Suprapubic skin (tissue), 4 donors: ENCODE measurements around the gene HES1. TPM values are rescaled to one million over a fixed set of nuclear protein-coding genes. Genes with fewer than 3 reads are reported as not detected.
"Not testable (repeated sequence)": the region's sequence is repeated elsewhere in the genome, so short reads cannot be mapped to it uniquely, and the experiment has no call there.

Source experiments
- DNase-seq, 2 donors: peaks; one replicate each; pipeline ENCODE4 v3.0.0-alpha.2; 2019; ENCODE audit warnings: low spot score in 2 of 2
- H3K27ac ChIP-seq: fragments of 200-600 bp; sonication (generic); one replicate; pipeline ENCODE4 v1.5.1; 2019
- H3K27me3 ChIP-seq: fragments of 200-600 bp; sonication (generic); one replicate; pipeline ENCODE4 v1.5.1; 2019
- H3K36me3 ChIP-seq: fragments of 200-600 bp; sonication (generic); one replicate; pipeline ENCODE4 v1.5.1; 2019
- H3K4me1 ChIP-seq: fragments of 200-600 bp; sonication (generic); one replicate; pipeline ENCODE4 v1.5.1; 2019
- H3K4me3 ChIP-seq: fragments of 200-600 bp; sonication (generic); one replicate; pipeline ENCODE4 v1.5.1; 2019; ENCODE audit warnings: mild to moderate bottlenecking
- H3K9me3 ChIP-seq: fragments of 200-600 bp; sonication (generic); one replicate; pipeline ENCODE4 v1.5.1; 2019
- CTCF ChIP-seq, 2 donors: fragments of 200-600 bp in 1 of 2; fragments of 450-650 bp in 1 of 2; sonication (generic) in 1 of 2; IDR thresholded peaks; one replicate each; pipeline ENCODE4 v1.5.1; 2016 to 2019; ENCODE audit warnings: antibody characterized with exemption in 2 of 2, mild to moderate bottlenecking in 1 of 2, moderate library complexity in 1 of 2
- EP300 ChIP-seq: sonication (generic); formaldehyde crosslinking; IDR thresholded peaks from one replicate; pipeline ENCODE4 v1.6.1; 2017; ENCODE audit warnings: antibody characterized with exemption
- POLR2A ChIP-seq, 2 donors: fragments of 450-650 bp; IDR thresholded peaks; one replicate each; pipeline ENCODE4 v1.6.1; 2017; ENCODE audit warnings: antibody characterized with exemption in 2 of 2, mild to moderate bottlenecking in 2 of 2, moderate library complexity in 2 of 2
- POLR2AphosphoS5 ChIP-seq, 3 donors: sonication (generic); formaldehyde crosslinking; IDR thresholded peaks; one replicate each; pipeline ENCODE4 v1.6.1; 2017; ENCODE audit warnings: antibody characterized with exemption in 3 of 3
- WGBS: methylation state at CpG from one replicate; pipeline ENCODE4 v1.1.5; 2018; 5-methylcytosine and 5-hydroxymethylcytosine counted together
- total RNA-seq, 4 donors: library from RNA; depleted of rRNA; stranded (reverse); fragments of >200 nt; gene quantifications; one replicate each; pipeline ENCODE4 v1.1.0, GENCODE V29; 2016

The HES1 gene
- total RNA-seq, 4 donors from 2014 or later: 128 to 206 (median 154) TPM

GRCh38 chr3:194089357-194090177 lies 46.4 kb upstream of the HES1 start:
- H3K27me3 ChIP-seq: no peaks in the 10 kb centered on the region
- TF ChIP-seq EP300: no peak
- TF ChIP-seq POLR2AphosphoS5 (IDR thresholded peaks at IDR 0.05): peak; percentile 75 to 98 (median 83)
- peak overlapping the region; percentile 78 for H3K27ac ChIP-seq
- 17% methylated on average over 11 of the region's 18 CpGs for WGBS
- no peak overlapping the region for H3K4me3 ChIP-seq
- no peaks in the 10 kb centered on the region for H3K9me3 ChIP-seq
- no peaks in the 10 kb centered on the region for H3K36me3 ChIP-seq
- DNase-seq: peak; percentile 92 to 94
- peaks cover 22% of the 10 kb centered on the region for H3K4me1 ChIP-seq

- peak overlapping the region; percentile 78 for H3K27ac ChIP-seq
- peak in 1 of 2 donors; percentile 26 for DNase-seq
- H3K36me3 ChIP-seq, H3K27me3 ChIP-seq, H3K9me3 ChIP-seq, H3K4me3 ChIP-seq: not testable (repeated sequence)
- peaks cover 25% of the 10 kb centered on the region for H3K4me1 ChIP-seq
- 93% methylated on average over 10 of the region's 10 CpGs for WGBS
These were observed 45.8 kb upstream of the HES1 start for GRCh38 chr3:194090178-194090555.

- Histone ChIP-seq H3K27me3 (no peaks in the 10 kb centered on the region), H3K36me3 (no peaks in the 10 kb centered on the region), H3K9me3 (no peaks in the 10 kb centered on the region), H3K4me3 (no peak overlapping the region), H3K4me1 (peaks cover 31% of the 10 kb centered on the region), H3K27ac (no peak overlapping the region)
- DNase-seq: peak in 1 of 2 donors; percentile 43
- TF ChIP-seq EP300 (no peak), POLR2A (IDR thresholded peaks at IDR 0.05) (no peak), CTCF (IDR thresholded peaks at IDR 0.05) (no peak), POLR2AphosphoS5 (IDR thresholded peaks at IDR 0.05) (no peak)
- WGBS: 93% methylated on average over 8 of the region's 8 CpGs
These were observed 45.2 kb upstream of the HES1 start for GRCh38 chr3:194090716-194091115.

DNA sequence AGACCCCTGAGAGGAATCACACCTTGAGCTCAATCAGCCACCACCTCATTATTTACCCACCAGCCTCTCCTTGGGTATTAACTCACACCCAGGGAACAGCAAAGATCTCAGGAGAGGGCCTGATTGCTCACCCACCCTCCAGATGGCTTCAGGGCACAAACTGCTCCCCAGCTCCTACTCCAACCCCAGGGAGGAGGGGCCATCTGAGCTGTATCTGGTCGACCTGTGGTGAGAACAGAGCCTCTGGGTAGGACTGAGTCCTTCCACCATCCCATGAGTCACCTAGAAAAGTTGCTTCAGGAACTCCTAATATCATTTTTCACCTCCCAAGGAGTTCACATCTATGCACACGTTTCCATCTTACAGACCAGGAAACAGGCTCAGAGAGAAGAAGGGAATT lies 44.8 kb upstream of the HES1 start:
- Histone ChIP-seq H3K27ac (no peak overlapping the region), H3K36me3 (no peaks in the 10 kb centered on the region), H3K27me3 (no peaks in the 10 kb centered on the region), H3K4me3 (no peak overlapping the region), H3K9me3 (no peaks in the 10 kb centered on the region), H3K4me1 (peaks cover 33% of the 10 kb centered on the region)
- DNase-seq: peak in 1 of 2 donors; percentile 52
- whole genome bisulfite sequencing: 36% methylated on average over 2 of the region's 2 CpGs
- TF ChIP-seq CTCF (IDR thresholded peaks at IDR 0.05) (no peak), POLR2AphosphoS5 (IDR thresholded peaks at IDR 0.05) (no peak), POLR2A (IDR thresholded peaks at IDR 0.05) (no peak)

- not testable (repeated sequence) for H3K9me3 ChIP-seq, DNase-seq, H3K27ac ChIP-seq, H3K36me3 ChIP-seq, H3K27me3 ChIP-seq, H3K4me3 ChIP-seq
- WGBS: 95% methylated on average over 6 of the region's 6 CpGs
- H3K4me1 ChIP-seq: peaks cover 34% of the 10 kb centered on the region
These were observed 44.1 kb upstream of the HES1 start for GRCh38 chr3:194091897-194092296.

DNA sequence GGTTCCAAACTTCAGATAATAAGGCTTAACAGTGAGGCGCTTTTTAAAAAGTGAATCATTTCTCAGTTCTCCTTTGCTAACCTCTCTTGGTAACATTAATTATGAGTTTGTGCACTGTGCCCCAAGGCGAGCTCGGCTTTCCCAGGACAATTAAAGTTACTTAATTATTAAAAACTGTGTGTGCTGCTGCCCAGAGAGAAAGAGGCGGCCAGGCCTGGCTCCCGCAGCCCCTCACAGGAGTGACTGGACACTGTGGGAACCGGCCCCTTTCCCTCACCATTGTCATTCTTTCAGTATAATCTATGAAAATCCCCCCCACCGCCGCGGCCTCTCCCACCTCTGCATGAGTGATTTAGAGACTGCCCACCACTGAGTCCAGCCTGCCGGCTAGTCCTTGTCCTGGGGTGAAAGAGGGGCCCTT lies 43.1 kb upstream of the HES1 start:
- TF ChIP-seq CTCF (IDR thresholded peaks at IDR 0.05): no peak
- TF ChIP-seq POLR2A (IDR thresholded peaks at IDR 0.05): no peak
- TF ChIP-seq EP300: no peak
- TF ChIP-seq POLR2AphosphoS5 (IDR thresholded peaks at IDR 0.05): no peak
- WGBS: 82% methylated on average over 7 of the region's 10 CpGs

GRCh38 chr3:194093842-194094241 lies 42.1 kb upstream of the HES1 start:
- H3K4me1 ChIP-seq: peaks cover 45% of the 10 kb centered on the region
- TF ChIP-seq EP300 (no peak), POLR2AphosphoS5 (IDR thresholded peaks at IDR 0.05) (no peak), CTCF (IDR thresholded peaks at IDR 0.05) (no peak), POLR2A (IDR thresholded peaks at IDR 0.05) (no peak)
- H3K27ac ChIP-seq: no peak overlapping the region
- DNase-seq: no peak
- H3K4me3 ChIP-seq: no peak overlapping the region
- WGBS: 90% methylated on average over 8 of the region's 8 CpGs
- no peaks in the 10 kb centered on the region for H3K9me3 ChIP-seq
- H3K27me3 ChIP-seq: no peaks in the 10 kb centered on the region
- H3K36me3 ChIP-seq: no peaks in the 10 kb centered on the region

More for the DNA sequence above, 43.1 kb upstream of the HES1 start:
- no peaks in the 10 kb centered on the region for H3K27me3 ChIP-seq
- H3K9me3 ChIP-seq: no peaks in the 10 kb centered on the region
- H3K36me3 ChIP-seq: no peaks in the 10 kb centered on the region
- no peak overlapping the region for H3K27ac ChIP-seq
- H3K4me3 ChIP-seq: no peak overlapping the region
- DNase-seq: no peak
- peaks cover 44% of the 10 kb centered on the region for H3K4me1 ChIP-seq
